SK-N-SH treated with all-trans-retinoic acid at 6 μM for 48 hours (cell line): ENCODE data around the gene AKAP5.

Source experiments
- ATAC-seq: fragments of 200-7000 bp; cut with Tn5 transposase; 3 replicates; pipeline ENCODE4 v1.9.1; 2020; ENCODE audit warnings: mild to moderate bottlenecking, moderate library complexity
- ARNTL ChIP-seq: fragments of 450-650 bp; formaldehyde crosslinking; IDR thresholded peaks from 2 replicates; pipeline ENCODE4 v1.5.0; 2020; ENCODE audit warnings: low read depth, mild to moderate bottlenecking, moderate library complexity, borderline replicate concordance
- BACH2 ChIP-seq: fragments of 250-450 bp; sonication (Bioruptor Pico); IDR thresholded peaks from 2 replicates; pipeline ENCODE4 v1.9.0; 2021; ENCODE audit warnings: mild to moderate bottlenecking, borderline replicate concordance
- CSDC2 ChIP-seq: fragments of 250-450 bp; sonication (Bioruptor Pico); IDR thresholded peaks from 2 replicates; pipeline ENCODE4 v1.5.0; 2020; ENCODE audit warnings: mild to moderate bottlenecking, moderate library complexity
- ESRRG ChIP-seq: fragments of 250-450 bp; sonication (Bioruptor Pico); IDR thresholded peaks from 2 replicates; pipeline ENCODE4 v1.6.1; 2021; ENCODE audit warnings: mild to moderate bottlenecking
- ISL1 ChIP-seq: fragments of 250-450 bp; sonication (Bioruptor Pico); IDR thresholded peaks from 2 replicates; pipeline ENCODE4 v2.1.2; 2022; ENCODE audit warnings: mild to moderate bottlenecking, moderate library complexity
- OSR1 ChIP-seq: fragments of 250-450 bp; sonication (Bioruptor Pico); IDR thresholded peaks from 2 replicates; pipeline ENCODE4 v1.8.0; 2022; ENCODE audit warnings: moderate library complexity, mild to moderate bottlenecking, inconsistent platforms
- POU6F1 ChIP-seq: fragments of 250-450 bp; sonication (Bioruptor Pico); IDR thresholded peaks from 2 replicates; pipeline ENCODE4 v1.8.0; 2021; ENCODE audit warnings: low read depth, mild to moderate bottlenecking, moderate library complexity, borderline replicate concordance
- PPARA ChIP-seq: fragments of 250-450 bp; sonication (Bioruptor Pico); IDR thresholded peaks from 2 replicates; pipeline ENCODE4 v1.5.0; 2020; ENCODE audit warnings: mild to moderate bottlenecking, borderline replicate concordance
- ZFP30 ChIP-seq: fragments of 450-650 bp; formaldehyde crosslinking; IDR thresholded peaks from 2 replicates; pipeline ENCODE4 v1.5.0; 2022; ENCODE audit warnings: mild to moderate bottlenecking, moderate library complexity
- ZNF70 ChIP-seq: fragments of 450-650 bp; formaldehyde crosslinking; IDR thresholded peaks from 2 replicates; pipeline ENCODE4 v1.5.0; 2020; ENCODE audit warnings: mild to moderate bottlenecking, moderate library complexity
- TF ChIP-seq, protein P1 (sequence below): fragments of 250-450 bp; sonication (Bioruptor Pico); IDR thresholded peaks from 2 replicates; pipeline ENCODE4 v1.5.1; 2020; ENCODE audit warnings: low read depth, mild to moderate bottlenecking, moderate library complexity
- TF ChIP-seq, protein P2 (sequence below): fragments of 250-450 bp; sonication (Bioruptor Pico); IDR thresholded peaks from 2 replicates; pipeline ENCODE4 v1.5.1; 2021; ENCODE audit warnings: mild to moderate bottlenecking, moderate library complexity

Gene AKAP5

DNA sequence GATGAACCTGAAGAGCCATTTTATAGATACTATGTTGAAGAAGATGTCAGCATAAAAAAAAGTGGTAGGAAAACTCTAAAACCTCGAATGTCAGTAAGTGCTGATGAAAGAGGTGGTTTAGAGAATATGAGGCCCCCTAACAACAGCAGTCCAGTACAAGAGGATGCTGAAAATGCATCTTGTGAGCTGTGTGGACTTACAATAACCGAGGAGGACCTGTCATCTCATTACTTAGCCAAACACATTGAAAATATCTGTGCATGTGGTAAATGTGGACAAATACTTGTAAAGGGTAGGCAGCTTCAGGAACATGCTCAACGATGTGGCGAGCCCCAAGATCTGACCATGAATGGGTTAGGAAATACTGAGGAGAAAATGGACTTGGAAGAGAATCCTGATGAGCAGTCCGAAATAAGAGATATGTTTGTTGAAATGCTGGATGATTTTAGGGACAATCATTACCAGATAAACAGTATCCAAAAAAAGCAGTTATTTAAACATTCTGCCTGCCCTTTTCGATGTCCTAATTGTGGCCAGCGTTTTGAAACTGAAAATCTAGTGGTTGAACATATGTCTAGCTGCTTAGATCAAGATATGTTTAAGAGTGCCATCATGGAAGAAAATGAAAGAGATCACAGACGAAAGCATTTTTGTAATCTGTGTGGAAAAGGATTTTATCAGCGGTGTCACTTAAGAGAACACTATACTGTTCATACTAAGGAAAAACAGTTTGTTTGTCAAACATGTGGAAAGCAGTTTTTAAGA is 57.5 kb downstream of the AKAP5 start:
- no peak for ATAC-seq
- TF ChIP-seq ARNTL (no peak), OSR1 (no peak), ISL1 (no peak), PPARA (no peak), ZNF70 (CRISPR knock-in tag) (no peak), CSDC2 (CRISPR knock-in tag) (no peak), BACH2 (no peak), ESRRG (CRISPR knock-in tag) (no peak), POU6F1 (CRISPR knock-in tag) (no peak), ZFP30 (no peak)
- TF ChIP-seq, protein P1, sequence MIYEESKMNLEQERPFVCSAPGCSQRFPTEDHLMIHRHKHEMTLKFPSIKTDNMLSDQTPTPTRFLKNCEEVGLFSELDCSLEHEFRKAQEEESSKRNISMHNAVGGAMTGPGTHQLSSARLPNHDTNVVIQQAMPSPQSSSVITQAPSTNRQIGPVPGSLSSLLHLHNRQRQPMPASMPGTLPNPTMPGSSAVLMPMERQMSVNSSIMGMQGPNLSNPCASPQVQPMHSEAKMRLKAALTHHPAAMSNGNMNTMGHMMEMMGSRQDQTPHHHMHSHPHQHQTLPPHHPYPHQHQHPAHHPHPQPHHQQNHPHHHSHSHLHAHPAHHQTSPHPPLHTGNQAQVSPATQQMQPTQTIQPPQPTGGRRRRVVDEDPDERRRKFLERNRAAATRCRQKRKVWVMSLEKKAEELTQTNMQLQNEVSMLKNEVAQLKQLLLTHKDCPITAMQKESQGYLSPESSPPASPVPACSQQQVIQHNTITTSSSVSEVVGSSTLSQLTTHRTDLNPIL (CRISPR knock-in tag), result no peak
- TF ChIP-seq, protein P2, sequence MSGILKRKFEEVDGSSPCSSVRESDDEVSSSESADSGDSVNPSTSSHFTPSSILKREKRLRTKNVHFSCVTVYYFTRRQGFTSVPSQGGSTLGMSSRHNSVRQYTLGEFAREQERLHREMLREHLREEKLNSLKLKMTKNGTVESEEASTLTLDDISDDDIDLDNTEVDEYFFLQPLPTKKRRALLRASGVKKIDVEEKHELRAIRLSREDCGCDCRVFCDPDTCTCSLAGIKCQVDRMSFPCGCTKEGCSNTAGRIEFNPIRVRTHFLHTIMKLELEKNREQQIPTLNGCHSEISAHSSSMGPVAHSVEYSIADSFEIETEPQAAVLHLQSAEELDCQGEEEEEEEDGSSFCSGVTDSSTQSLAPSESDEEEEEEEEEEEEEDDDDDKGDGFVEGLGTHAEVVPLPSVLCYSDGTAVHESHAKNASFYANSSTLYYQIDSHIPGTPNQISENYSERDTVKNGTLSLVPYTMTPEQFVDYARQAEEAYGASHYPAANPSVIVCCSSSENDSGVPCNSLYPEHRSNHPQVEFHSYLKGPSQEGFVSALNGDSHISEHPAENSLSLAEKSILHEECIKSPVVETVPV (CRISPR knock-in tag), result no peak
